NCI-H2196 treated with DMSO at 0.1 percent for 48 hours (cell line): ENCODE results near the gene GPATCH2.
A peak's percentile ranks its signal among the peaks of the same experiment; 100 is the strongest.

Experiments used
- DNase-seq: peaks from one replicate; lab custom pipeline; 2025; ENCODE audit not compliant: unreplicated experiment; lab: John Stamatoyannopoulos, UW

GPATCH2 gene

GRCh38 chr1:217630711-217631591, at the start of gene GPATCH2, which contains the start of gene SPATA17:
TSS of gene GPATCH2 (minus strand) at chr1:217631090. CDS start at chr1:217630971, 119 bp downstream.
TSS of gene SPATA17 (plus strand) at chr1:217631344. CDS start at chr1:217631379, 35 bp downstream.
- DNase-seq: peak; percentile 83

GRCh38 chr1:217674028-217674729, 43.3 kb upstream of the GPATCH2 start:
- no peak for DNase-seq

GRCh38 chr1:217673387-217673786, 42.5 kb upstream of the GPATCH2 start:
- DNase-seq: no peak

GRCh38 chr1:217668351-217668940, 37.6 kb upstream of the GPATCH2 start:
- DNase-seq: no peak

- no peak for DNase-seq
Measured at GRCh38 chr1:217661407-217661806, 30.5 kb upstream of the GPATCH2 start.

GRCh38 chr1:217660353-217661062, 29.6 kb upstream of the GPATCH2 start:
- DNase-seq: peak; percentile 6

- no peak for DNase-seq
Measured at GRCh38 chr1:217650674-217651073, 19.8 kb upstream of the GPATCH2 start.

GRCh38 chr1:217647791-217648190, 16.9 kb upstream of the GPATCH2 start:
- DNase-seq: no peak

GRCh38 chr1:217642455-217642854, 11.6 kb upstream of the GPATCH2 start:
- DNase-seq: no peak

GRCh38 chr1:217627431-217627830, 3.5 kb downstream of the GPATCH2 start:
- DNase-seq: no peak

- no peak for DNase-seq
Measured at GRCh38 chr1:217626321-217626720, 4.6 kb downstream of the GPATCH2 start.

GRCh38 chr1:217622042-217622441, 8.8 kb downstream of the GPATCH2 start:
- no peak for DNase-seq

GRCh38 chr1:217620814-217621213, 10.1 kb downstream of the GPATCH2 start:
- DNase-seq: no peak

- DNase-seq: no peak
Measured at GRCh38 chr1:217617126-217617525, 13.8 kb downstream of the GPATCH2 start.

GRCh38 chr1:217614200-217614712, 16.6 kb downstream of the GPATCH2 start:
- no peak for DNase-seq

GRCh38 chr1:217605390-217605789, 25.5 kb downstream of the GPATCH2 start:
- no peak for DNase-seq

GRCh38 chr1:217602380-217602779, 28.5 kb downstream of the GPATCH2 start:
- DNase-seq: no peak

- DNase-seq: no peak
Measured at GRCh38 chr1:217599154-217599553, 31.7 kb downstream of the GPATCH2 start.

- DNase-seq: no peak
Measured at GRCh38 chr1:217590598-217590997, 40.3 kb downstream of the GPATCH2 start.

GRCh38 chr1:217586586-217586985, 44.3 kb downstream of the GPATCH2 start:
- no peak for DNase-seq

GRCh38 chr1:217585577-217585976, 45.3 kb downstream of the GPATCH2 start:
- no peak for DNase-seq
